GM12873 (cell line): ENCODE results near the gene IFTAP.
A peak's percentile ranks its signal among the peaks of the same experiment; 100 is the strongest.

Experiments used
- CTCF ChIP-seq: IDR thresholded peaks from 2 replicates; pipeline ENCODE4 v1.5.1; 2012; ENCODE audit warnings: low read depth, mild to moderate bottlenecking, moderate library complexity, low read length, control low read depth; ENCODE audit not compliant: insufficient read depth; ENCODE audit errors: missing control alignments

Gene IFTAP

GRCh38 chr11:36617543-36618362 lies 23.5 kb downstream of the IFTAP start:
- TF ChIP-seq CTCF = no peak

GRCh38 chr11:36618363-36619047 lies 24.2 kb downstream of the IFTAP start:
- no peak for TF ChIP-seq CTCF

- TF ChIP-seq CTCF = no peak
Measured at GRCh38 chr11:36619502-36619901, 25.2 kb downstream of the IFTAP start.

- no peak for TF ChIP-seq CTCF
Measured at GRCh38 chr11:36620246-36620645, 25.9 kb downstream of the IFTAP start.

GRCh38 chr11:36622431-36623136 lies 28.3 kb downstream of the IFTAP start:
- TF ChIP-seq CTCF = peak; percentile 50

- no peak for TF ChIP-seq CTCF
Measured at GRCh38 chr11:36623494-36623893, 29.2 kb downstream of the IFTAP start.

GRCh38 chr11:36627006-36627405 lies 32.7 kb downstream of the IFTAP start:
- TF ChIP-seq CTCF = no peak
